Astrocyte of the spinal cord (primary cell): ENCODE results near the gene WFDC12.

Experiments used
- DNase-seq: peaks from one replicate; pipeline ENCODE4 v3.0.0; 2011; ENCODE audit warnings: low read depth, low spot score
- H3K4me3 ChIP-seq: 2 replicates; pipeline ENCODE4 v1.5.1; 2011; ENCODE audit warnings: low read depth, mild to moderate bottlenecking, low read length, moderate library complexity
- CTCF ChIP-seq: IDR thresholded peaks from 2 replicates; pipeline ENCODE4 v1.5.1; 2012; ENCODE audit warnings: low read depth, mild to moderate bottlenecking, low read length, inconsistent platforms
- in situ Hi-C: cut with HindIII; loops from 2 replicates; pipeline ENCODE4 v1.10.0; 2017; ENCODE audit warnings: low sequenced_read_pairs

Gene WFDC12

DNA sequence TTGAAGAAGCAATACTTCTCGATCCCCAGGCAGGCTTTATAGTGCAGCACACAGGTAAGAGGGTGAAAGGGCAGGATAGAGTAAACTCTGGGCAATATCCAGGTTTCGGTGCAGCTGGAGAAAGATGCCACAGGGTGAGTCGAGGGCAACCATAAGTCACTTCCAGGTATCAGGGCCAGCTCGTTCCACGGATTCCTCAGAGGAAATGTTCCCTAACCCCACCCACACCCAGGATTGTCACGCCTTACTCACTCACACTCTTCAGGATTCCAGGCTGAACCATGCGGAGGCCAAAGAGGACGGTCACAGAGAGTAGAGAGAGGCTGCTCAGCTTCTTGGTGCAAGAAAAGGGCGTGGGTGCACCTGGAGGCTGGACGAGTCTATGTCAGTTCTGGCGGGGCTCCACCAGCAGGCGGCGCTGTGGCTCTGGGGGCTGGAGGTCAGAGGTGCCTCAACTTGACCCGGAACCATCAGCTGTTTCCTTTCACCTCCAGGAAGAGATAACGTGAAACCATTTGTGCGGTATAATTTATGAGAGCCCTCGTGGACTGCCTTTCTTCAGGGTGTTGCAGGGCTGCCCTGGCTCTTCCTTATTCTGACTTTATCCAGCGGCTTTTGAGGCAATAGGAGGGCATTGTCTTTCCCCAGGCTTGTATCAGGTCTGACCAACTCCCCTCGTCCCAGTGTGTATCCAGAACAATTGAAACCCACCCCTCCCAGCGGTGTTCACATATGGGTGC lies 14.5 kb upstream of the WFDC12 start:
- no peak overlapping the region for H3K4me3 ChIP-seq
- peak; percentile 72 for TF ChIP-seq CTCF
- DNase-seq = no peak
- in situ Hi-C loops = no loop called here

- TF ChIP-seq CTCF = no peak
- no peak overlapping the region for H3K4me3 ChIP-seq
- DNase-seq = no peak
- in situ Hi-C loops = no loop called here
Observed at GRCh38 chr20:45136911-45137310, 12.6 kb upstream of the WFDC12 start.

DNA sequence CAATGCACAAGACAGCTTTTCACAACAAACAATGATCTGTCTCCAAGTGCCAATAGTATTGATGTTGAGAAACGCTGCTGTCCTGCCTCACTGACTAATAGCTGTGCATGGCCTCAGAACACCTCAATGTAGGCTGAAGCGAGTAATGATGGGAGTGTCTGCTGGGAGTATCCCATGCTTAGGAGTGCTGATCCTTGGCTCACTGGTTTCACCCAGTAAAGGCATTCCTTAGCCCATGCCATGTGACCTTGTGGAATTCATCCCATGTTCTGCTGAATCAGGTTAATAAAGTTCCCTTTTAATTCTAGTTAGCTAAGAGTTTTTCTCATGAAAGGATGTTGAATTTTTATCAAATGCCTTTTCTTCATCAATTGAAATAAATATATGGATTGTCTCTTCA lies 3.8 kb upstream of the WFDC12 start:
- no peak for TF ChIP-seq CTCF
- in situ Hi-C loops = no loop called here
- DNase-seq = no peak
- H3K4me3 ChIP-seq = no peak overlapping the region

GRCh38 chr20:45121388-45121787 lies 2.9 kb downstream of the WFDC12 start:
- no peak overlapping the region for H3K4me3 ChIP-seq
- in situ Hi-C loops = no loop called here

GRCh38 chr20:45119556-45120266 lies 4.6 kb downstream of the WFDC12 start:
- H3K4me3 ChIP-seq = no peak overlapping the region
- no peak for DNase-seq
- in situ Hi-C loops = no loop called here
- no peak for TF ChIP-seq CTCF

More at GRCh38 chr20:45121388-45121787, 2.9 kb downstream of the WFDC12 start:
- TF ChIP-seq CTCF = no peak
- no peak for DNase-seq

- TF ChIP-seq CTCF = no peak
- no peak for DNase-seq
- H3K4me3 ChIP-seq = no peak overlapping the region
- in situ Hi-C loops = no loop called here
Observed at GRCh38 chr20:45118028-45118427, 6.2 kb downstream of the WFDC12 start.
